ENCODE measurements around the gene ZNF830. TPM values are rescaled to one million over a fixed set of nuclear protein-coding genes. Genes with fewer than 3 reads are reported as not detected.
"Not testable (repeated sequence)": the region's sequence is repeated elsewhere in the genome, so short reads cannot be mapped to it uniquely, and the experiment has no call there.

The ZNF830 gene
- total RNA-seq, 1 donor from 2014 or later, result 24.6 TPM

DNA sequence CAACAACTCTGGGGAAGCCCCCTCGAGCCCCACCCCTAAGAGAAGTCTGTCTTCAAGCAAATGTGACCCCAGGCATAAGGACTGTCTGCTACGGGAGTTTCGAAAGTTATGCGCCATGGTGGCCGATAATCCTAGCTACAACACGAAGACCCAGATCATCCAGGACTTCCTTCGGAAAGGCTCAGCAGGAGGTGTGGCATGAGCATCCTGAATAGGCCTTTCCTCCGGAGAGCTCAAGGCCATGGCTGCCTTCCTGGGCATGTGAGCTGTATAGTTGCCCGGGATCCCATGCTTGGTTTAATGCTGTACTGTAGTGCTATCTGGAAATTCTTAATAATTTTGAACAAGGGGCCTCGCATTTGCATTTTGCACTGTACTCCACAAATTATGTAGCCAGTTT lies 28.1 kb downstream of the ZNF830 start:
- intact Hi-C loops (cut with micrococcal nuclease), result no loop called here

DNA sequence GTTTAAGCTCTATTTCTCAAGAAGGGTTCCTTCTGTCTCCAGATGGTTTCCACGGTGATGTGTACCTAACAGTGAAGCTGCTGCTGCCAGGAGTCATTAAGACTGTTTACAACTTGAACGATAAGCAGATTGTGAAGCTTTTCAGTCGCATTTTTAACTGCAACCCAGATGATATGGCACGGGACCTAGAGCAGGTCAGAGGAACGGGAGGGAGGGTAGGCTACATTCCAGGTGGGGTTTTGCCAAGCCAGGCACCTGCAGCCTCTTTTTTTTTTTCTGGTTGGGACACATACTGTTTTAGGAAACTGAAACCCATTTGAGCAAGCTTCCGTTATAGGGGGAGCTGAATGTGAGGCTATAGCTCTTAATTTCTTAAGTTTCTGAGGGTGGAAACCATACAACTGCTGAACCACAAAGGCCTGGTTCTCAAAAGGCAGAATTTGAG lies 29.6 kb downstream of the ZNF830 start:
- intact Hi-C loops (cut with micrococcal nuclease), result no loop called here

DNA sequence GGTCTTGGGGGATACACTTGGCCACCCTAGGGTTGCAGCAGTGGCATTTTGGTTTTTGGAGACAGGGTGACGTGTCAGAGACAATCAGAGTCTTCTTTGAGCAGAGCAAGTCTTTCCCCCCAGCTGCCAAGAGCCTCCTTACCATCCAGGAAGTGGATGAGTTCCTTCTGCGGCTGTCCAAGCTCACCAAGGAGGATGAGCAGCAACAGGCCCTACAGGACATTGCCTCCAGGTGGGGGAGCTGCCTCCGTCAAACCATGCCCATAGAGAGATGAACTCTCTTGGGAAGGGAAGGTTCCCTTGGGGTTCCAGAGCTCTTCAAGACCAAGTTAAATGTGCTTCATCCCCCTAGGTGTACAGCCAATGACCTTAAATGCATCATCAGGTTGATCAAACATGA lies 30.3 kb downstream of the ZNF830 start:
- intact Hi-C loops (cut with micrococcal nuclease), result no loop called here

DNA sequence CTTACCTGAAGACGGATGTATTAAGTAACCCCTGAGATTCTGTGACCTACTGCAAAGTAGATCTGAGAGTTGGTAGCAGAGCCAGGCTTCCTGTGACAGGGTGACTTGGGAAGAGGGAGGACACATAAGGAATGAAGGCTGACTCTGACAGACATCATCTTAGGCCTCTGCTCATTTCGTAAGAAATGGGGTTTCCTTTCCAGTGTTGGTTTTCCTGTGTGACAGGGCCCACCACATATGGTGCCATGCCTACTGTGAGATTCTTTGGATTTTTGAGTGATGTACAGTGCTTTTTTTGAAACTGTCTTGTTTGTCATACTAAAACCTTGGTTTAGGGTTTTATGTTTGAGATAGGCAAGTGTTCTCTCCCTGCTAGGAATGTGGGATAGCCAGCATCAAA lies 31.7 kb downstream of the ZNF830 start:
- intact Hi-C loops (cut with micrococcal nuclease), result no loop called here

DNA sequence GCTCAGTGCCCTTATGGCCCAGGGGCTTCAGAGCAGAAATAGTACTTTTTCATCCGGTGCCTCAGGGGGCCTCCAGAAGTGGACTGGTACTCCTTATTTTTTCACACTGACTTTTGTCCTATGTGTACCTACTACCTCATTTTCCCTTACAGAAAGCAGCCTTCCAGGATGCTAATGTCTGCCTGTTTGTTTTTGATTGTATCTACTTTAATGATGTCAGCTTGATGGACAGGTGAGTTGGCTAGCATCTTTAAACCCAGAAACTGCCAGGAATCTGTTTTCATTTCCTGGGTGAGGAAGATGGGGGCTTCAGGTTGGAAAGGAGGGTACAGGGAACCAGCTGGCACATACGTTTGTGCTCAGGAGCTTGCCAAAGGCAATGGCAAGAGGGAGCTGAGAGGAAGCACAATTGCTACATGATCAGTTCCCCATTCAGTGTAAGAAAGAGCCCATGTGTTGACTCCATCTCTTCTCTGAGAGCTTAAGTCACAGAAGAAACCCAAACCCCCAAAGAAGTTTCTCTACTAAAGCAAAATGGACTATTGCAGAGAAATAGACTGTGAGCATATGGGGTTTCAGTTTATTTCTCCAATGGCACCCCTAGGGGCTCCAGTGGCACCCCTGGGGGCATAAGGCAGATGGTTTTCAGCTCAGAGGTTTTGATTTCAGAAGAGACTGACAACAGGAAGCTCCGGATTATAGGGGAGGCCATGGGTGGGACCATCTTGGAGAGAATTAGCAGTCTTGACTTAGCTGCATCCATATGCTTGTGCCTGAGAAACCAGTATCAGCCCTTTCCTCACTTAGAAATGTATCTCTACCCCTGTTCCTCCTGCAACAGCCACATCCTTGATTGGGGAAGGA lies 35.3 kb downstream of the ZNF830 start:
- intact Hi-C loops (cut with micrococcal nuclease), result no loop called here

DNA sequence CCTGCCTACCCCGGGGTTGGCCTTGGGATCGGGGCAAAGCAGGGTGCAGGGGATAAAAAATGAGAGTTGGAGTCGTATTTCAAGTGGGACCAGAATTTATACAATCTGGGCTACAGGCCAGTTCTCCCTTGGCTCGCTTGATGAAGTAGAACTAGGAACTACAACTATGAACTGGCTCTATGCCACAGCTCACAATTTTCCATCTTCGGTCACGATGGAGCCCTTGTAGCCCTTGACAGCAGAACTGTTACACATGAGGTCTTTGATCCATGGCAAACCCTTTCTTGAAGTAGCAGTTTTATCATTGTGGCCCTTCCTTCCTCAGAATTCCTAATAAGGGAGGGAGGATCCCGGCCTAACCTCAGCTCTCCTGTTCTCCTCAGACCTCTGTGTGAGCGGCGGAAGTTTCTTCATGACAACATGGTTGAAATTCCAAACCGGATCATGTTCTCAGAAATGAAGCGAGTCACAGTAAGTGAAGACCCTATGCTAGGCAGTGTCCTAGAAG lies 36.1 kb downstream of the ZNF830 start:
- intact Hi-C loops (cut with micrococcal nuclease), result no loop called here

DNA sequence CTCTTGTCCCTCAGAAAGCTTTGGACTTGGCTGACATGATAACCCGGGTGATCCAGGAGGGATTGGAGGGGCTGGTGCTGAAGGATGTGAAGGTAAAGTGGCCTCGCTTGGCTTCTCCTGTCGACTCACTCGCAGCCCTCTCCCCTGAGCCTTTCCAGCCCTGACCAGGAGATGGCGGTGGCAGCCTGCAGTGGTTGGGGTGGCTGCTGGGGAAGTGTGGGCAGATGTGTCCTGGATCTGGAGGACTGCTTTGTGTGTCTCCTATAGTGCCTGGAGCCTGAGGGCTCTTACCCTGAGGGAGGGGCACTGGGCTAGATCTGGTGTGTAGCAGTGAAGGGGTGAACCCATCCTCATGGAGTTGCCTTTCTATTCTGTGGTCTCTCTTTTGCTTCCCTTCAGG lies 36.9 kb downstream of the ZNF830 start:
- intact Hi-C loops (cut with micrococcal nuclease), result loop anchor here (1.0 to 2.0 kb wide), 3 partner anchors 65 to 121 kb away; partner anchors contain the start of genes RAD51D and RFFL

DNA sequence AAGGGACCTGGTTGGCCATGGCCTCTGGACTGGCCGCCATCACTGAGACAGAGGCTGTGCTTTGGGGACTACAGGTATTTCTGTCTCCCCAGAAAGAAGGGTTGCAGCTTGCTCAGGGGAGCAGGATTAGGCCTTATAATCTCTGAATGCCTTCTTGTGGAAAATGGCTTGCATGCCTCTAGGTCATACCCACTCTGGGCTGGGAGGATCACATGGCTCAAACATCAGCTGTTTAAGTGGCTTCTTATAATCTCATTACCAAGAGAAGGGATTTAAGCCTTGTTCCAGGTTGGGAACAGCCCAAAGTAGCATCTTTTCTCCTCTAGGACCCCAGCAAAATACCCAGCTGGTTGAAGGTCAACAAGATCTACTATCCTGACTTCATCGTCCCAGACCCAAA lies 38.1 kb downstream of the ZNF830 start:
- intact Hi-C loops (cut with micrococcal nuclease), result loop anchor here (2.0 kb wide), 1 partner anchor 63 kb away; the partner anchor contains the start of gene RFFL

DNA sequence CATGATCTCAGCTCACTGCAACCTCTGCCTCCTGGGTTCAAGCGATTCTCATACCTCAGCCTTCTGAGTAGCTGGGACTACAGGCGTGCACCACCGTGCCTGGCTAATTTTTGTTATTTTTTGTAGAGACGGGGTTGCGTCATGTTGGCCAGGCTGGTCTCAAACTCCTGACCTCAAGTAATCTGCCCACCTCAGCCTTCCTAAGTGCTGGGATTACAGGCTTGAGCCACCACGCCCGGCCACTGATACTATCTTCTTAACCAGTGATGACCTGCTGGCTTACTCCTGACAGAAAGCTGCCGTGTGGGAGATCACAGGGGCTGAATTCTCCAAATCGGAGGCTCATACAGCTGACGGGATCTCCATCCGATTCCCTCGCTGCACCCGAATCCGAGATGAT lies 39.6 kb downstream of the ZNF830 start:
- intact Hi-C loops (cut with micrococcal nuclease), result not testable (repeated sequence)

DNA sequence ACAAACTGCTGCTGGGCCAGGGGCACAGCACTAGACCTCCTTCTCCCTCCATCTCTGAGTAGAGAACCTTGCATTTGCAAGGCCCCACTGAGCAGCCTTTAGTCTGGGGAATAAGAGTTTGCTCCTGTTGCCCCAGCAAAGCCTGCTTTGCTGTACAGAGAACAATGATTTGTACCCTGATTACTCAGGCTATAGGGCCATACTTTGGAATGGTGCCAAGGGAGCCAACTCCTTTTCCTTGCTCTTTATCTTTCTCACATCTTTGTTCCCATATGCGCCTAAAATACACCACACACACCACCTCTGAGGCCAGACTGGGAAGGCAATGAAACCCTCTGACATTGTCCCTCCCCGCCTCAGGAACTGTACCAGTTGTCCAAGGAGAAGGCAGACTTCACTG lies 40.2 kb downstream of the ZNF830 start:
- intact Hi-C loops (cut with micrococcal nuclease), result no loop called here

DNA sequence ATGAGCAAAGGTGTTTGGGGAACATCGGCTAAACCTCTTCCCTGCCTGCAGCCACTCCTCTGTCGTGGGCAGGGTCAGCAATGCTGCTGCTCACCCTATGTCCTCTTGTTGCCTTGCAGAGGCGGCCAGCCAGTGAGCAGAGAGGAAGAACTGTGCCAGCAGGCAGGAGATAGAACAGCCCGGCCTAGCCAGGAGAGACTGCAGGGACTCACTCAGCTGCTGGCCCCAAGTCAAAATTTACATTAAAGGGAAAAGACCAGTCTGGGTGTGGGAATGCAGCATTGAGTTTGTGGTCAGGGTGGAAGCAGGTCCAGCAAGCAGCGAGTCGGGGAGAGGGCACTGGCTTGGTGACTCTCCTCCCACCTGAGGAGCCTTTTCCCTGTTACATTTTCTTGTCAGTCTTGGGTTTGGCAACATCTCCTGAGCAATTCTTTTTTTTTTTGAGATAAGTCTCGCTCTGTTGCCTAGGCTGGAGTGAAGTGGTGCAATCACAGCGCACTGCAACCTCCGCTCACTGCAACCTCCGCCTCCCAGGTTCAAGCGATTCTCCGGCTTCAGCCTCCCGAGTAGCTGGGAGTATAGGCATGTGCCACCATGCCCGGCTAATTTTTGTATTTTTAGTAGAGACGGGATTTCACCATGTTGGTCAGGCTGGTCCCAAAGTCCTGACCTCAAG lies 41.7 kb downstream of the ZNF830 start:
- intact Hi-C loops (cut with micrococcal nuclease), result no loop called here

DNA sequence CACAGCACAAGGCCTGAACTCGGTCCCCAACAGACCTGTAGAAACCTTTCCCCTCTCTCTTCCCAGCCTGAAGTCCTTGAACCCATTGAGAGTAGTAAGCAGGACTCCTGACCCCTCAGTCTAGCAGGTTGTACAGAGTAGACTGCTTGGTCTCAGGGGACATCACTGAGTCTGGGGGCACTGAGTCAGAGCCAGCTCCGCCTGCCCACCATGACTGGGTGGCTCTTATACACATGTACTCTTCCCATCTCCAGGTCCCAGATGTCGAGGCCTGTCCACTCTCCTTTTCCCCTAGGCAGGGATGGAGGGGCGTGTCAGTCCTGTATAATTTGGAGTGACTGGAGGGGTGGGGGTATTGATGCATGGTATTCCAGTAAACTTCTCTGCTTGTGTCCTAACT lies 42.4 kb downstream of the ZNF830 start:
- intact Hi-C loops (cut with micrococcal nuclease), result no loop called here

DNA sequence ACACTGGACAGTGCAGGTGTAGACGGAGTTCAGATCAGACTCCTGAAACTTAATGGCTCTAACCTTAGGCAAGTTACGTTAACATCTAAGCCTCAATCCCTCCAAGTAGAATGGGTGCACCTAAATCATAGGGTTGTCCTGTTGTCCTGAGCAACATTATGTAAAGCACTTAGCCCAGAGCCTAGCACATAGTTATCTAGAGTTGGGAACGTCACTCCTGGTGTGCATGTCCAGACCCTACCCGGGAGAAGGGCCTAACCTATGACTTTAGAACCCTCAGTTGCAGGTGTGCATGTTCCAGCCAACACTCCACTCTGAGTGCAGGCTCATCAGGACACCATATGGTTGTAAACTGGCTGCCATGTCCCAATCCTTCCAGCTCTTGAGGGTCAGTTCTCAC lies 45.0 kb downstream of the ZNF830 start:
- intact Hi-C loops (cut with micrococcal nuclease), result no loop called here

DNA sequence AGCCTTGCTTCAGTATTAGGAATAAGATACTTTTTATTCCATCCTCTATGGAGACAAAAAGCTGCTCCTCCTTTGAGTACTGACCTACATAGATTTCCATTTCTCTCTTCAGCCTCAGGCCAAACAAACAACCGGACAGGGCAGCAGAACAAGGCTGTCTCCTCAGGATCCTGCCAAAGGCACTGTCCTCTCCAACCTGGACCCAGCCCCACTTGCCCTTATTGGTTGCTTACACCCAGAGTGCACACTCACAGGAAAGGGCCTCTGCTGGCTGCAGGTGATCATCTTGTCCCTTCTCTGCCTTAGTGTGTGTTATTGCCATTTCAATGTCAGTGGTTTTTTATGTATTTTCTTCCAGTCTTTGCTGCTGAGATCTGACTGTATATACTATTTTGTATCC lies 45.6 kb downstream of the ZNF830 start:
- intact Hi-C loops (cut with micrococcal nuclease), result no loop called here

DNA sequence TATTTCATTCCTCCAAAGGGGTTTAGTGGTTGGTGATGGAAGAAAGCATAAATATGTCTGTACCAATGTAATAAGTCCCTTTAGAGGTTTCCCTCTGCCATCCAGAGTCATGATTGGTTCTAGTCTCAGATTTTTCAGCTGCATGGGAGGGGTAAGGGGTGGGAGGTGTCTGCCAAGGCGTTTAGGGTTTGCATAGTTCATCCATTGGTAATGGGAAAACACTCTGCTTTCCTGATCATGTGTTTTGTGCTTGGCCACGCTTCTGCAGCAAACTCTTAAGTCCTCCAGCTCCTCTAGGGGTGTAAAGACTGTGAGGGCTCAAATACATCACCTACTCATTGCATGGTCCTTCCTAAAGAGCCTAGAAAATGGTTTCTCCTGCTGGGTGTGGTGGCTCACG lies 48.8 kb downstream of the ZNF830 start:
- intact Hi-C loops (cut with micrococcal nuclease), result no loop called here

DNA sequence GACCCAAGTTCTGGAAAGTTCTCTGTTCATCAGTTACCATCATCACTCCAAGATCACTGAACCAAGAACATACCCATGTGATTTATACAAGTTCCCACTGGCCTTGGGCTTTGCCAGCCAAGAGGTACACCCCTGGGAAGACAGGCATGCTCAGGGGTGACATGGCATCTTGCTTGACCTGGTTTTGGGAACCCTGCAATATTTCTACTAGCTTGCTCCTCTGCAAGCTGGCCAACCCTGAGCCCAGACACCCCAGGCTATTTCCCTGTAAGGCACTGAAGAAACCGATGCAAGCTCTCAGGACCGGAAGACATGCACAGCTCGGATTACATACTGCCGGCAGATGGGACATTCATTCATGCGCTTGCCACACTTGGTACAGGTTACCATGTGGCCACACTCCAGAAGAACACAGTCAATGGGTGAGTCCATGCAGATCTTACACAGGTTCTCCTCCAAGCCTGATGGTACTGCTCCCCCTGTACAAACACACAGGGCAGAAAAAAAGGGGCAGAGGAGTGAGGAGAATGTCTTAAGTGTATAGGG lies 50.4 kb downstream of the ZNF830 start:
- intact Hi-C loops (cut with micrococcal nuclease), result no loop called here

Other genes with a start within 250 kb of the ZNF830 start
- gene CCT6B, start 80 bp upstream of the ZNF830 start, total RNA-seq, result 0.86 and 1.9 TPM in 2 replicates
- 45.1 and 46.1 TPM in 2 replicates for gene LIG3, start 19.0 kb downstream of the ZNF830 start, total RNA-seq
- gene RFFL, start 102.2 kb downstream of the ZNF830 start, total RNA-seq, result 30.7 and 39.6 TPM in 2 replicates
- 31.4 and 37.6 TPM in 2 replicates for gene RAD51D, start 158.3 kb downstream of the ZNF830 start, total RNA-seq
- not detected in 2 replicates for gene FNDC8, start 160.1 kb downstream of the ZNF830 start, total RNA-seq
- gene NLE1, start 180.8 kb downstream of the ZNF830 start, total RNA-seq, result 22.9 and 23.8 TPM in 2 replicates
- 0.07 and 0.18 TPM in 2 replicates for gene UNC45B, start 186.3 kb downstream of the ZNF830 start, total RNA-seq
- not detected in 2 replicates for gene SLC35G3, start 232.9 kb downstream of the ZNF830 start, total RNA-seq

All from T-helper 2 cell treated with Interferon-gamma antibody and Interleukin-4, amounts not matched to agents 100 ng/mL and 5 ng/mL, for 36 hours (primary cell).